ENCODE data around the gene RAB23. TPM values are rescaled to one million over a fixed set of nuclear protein-coding genes. Genes with fewer than 3 reads are reported as not detected.

Gene RAB23
- total RNA-seq, 1 experiment from 2014 or later, result 11.7 TPM

GRCh38 chr6:57163956-57164355 is 58.2 kb downstream of the RAB23 start:
- Histone ChIP-seq H3K27me3 (ENCODE audit: insufficient read depth, low read length) (no peaks in the 10 kb centered on the region), H3K9me2 (ENCODE audit: insufficient read depth) (no peaks in the 10 kb centered on the region), H3K9me3 (ENCODE audit: control insufficient read depth in 1 of 2, insufficient read depth in 1 of 2, low read depth in 1 of 2, low read length in 2 of 2) (peaks cover 4 to 12% of the 10 kb centered on the region in 2 experiments; a peak in 2 of 4 replicates), H2AFZ (ENCODE audit: low read depth, low read length, poor library complexity, severe bottlenecking) (no peak overlapping the region), H3K27ac (ENCODE audit: low read depth, low read length) (no peak overlapping the region), H4K20me1 (ENCODE audit: insufficient read depth) (no peaks in the 10 kb centered on the region), H3K36me3 (ENCODE audit: control insufficient read depth in 1 of 2, insufficient read depth in 2 of 2, low read length in 2 of 2) (peaks cover 3 to 22% of the 10 kb centered on the region in 2 experiments; a peak in 2 of 4 replicates), H3K4me2 (ENCODE audit: low read length) (no peak overlapping the region), H3K9ac (ENCODE audit: low read length) (no peak overlapping the region), H3K79me2 (ENCODE audit: insufficient read depth, low read length) (no peaks in the 10 kb centered on the region), H3K4me1 (ENCODE audit: control insufficient read depth in 1 of 2, insufficient read depth in 2 of 2, low read length in 2 of 2) (no peaks in the 10 kb centered on the region), H3K4me3 (replicated peaks in 1 of 2; ENCODE audit: low read depth in 1 of 2, low read length in 2 of 2) (no peak overlapping the region)
- ChIA-PET CTCF (no interaction called here), POLR2A (no interaction called here), RAD21 (ENCODE audit: low non-redundant PET in 1 of 2, low total read pairs in 2 of 2, uncharacterized antibody in 2 of 2, unreplicated experiment in 2 of 2) (no interaction called here)
- intact Hi-C loops (cut with micrococcal nuclease), result no loop called here
- no peak for ATAC-seq
- no peak for DNase-seq (ENCODE audit: low read depth, low spot score)
- no TSS peak for BruUV-seq (replicated peaks)
- TF ChIP-seq ATF3 (IDR thresholded peaks at IDR 0.05) (no peak), EGR1 (IDR thresholded peaks at IDR 0.05; ENCODE audit: low read depth) (no peak), POLR2AphosphoS5 (IDR thresholded peaks at IDR 0.05; ENCODE audit: low read depth, low read length) (no peak), REST (IDR thresholded peaks at IDR 0.05; ENCODE audit: low read depth) (no peak), ZBTB33 (IDR thresholded peaks at IDR 0.05; ENCODE audit: extremely low read depth, insufficient replicate concordance, low read length) (no peak), EZH2phosphoT487 (IDR thresholded peaks at IDR 0.05; ENCODE audit: borderline replicate concordance) (no peak), CEBPB (IDR thresholded peaks at IDR 0.05; ENCODE audit: low read depth) (no peak), SIN3A (IDR thresholded peaks at IDR 0.05; ENCODE audit: low read depth) (no peak), EZH2 (IDR thresholded peaks at IDR 0.05) (no peak), ZNF274 (IDR thresholded peaks at IDR 0.05; ENCODE audit: low read depth, low read length) (no peak), YY1 (IDR thresholded peaks at IDR 0.05; ENCODE audit: extremely low read depth, insufficient replicate concordance, low read depth, low read length) (no peak), ELF1 (IDR thresholded peaks at IDR 0.05; ENCODE audit: borderline replicate concordance, low read depth) (no peak), JUND (IDR thresholded peaks at IDR 0.05) (no peak), RAD21 (IDR thresholded peaks at IDR 0.05; ENCODE audit: low read depth) (no peak), POLR2A (IDR thresholded peaks at IDR 0.05; ENCODE audit: borderline replicate concordance, extremely low read depth, insufficient read depth, insufficient read length) (no peak), SRF (IDR thresholded peaks at IDR 0.05; ENCODE audit: low read depth) (no peak)

Data from HCT116 (cell line).